B cell (primary cell): ENCODE data around the gene SLC9A5.

ENCODE experiments used
- EZH2 ChIP-seq: IDR thresholded peaks from 2 replicates; pipeline ENCODE4 v1.6.1; 2012; ENCODE audit warnings: borderline replicate concordance, low read depth, mild to moderate bottlenecking, moderate library complexity, low read length; ENCODE audit not compliant: insufficient read depth, poor library complexity, severe bottlenecking
- TF ChIP-seq, protein P1 (sequence below): fragments of 200-600 bp; IDR thresholded peaks from one replicate; pipeline ENCODE4 v1.8.0; 2022; ENCODE audit warnings: antibody characterized with exemption, mild to moderate bottlenecking

DNA sequence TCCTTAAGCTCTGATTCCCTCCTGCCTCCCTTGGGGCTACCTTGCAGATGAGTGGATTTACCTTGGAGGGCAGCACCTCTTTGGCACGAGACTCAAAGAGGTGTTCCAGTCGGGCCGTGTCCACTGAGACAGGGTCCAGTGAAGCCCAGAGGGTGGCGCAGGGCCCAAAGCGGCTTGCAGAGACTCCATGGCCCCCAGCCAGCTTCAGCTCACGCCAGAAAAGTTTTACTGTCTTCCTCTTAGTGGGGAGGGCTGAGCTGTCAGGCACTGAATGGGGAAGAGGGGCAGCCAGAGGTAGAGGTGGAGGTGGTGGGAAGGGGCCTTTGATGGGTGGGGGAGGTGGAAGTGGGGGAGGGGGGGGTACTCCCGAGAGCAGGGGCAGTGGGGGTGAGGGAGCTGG, 15.2 kb upstream of the SLC9A5 start:
- TF ChIP-seq, protein P1, sequence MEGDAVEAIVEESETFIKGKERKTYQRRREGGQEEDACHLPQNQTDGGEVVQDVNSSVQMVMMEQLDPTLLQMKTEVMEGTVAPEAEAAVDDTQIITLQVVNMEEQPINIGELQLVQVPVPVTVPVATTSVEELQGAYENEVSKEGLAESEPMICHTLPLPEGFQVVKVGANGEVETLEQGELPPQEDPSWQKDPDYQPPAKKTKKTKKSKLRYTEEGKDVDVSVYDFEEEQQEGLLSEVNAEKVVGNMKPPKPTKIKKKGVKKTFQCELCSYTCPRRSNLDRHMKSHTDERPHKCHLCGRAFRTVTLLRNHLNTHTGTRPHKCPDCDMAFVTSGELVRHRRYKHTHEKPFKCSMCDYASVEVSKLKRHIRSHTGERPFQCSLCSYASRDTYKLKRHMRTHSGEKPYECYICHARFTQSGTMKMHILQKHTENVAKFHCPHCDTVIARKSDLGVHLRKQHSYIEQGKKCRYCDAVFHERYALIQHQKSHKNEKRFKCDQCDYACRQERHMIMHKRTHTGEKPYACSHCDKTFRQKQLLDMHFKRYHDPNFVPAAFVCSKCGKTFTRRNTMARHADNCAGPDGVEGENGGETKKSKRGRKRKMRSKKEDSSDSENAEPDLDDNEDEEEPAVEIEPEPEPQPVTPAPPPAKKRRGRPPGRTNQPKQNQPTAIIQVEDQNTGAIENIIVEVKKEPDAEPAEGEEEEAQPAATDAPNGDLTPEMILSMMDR, result no peak
- TF ChIP-seq EZH2, result no peak
